Activated T-helper 1 cell treated with anti-CD3 and anti-CD28 coated beads, Interleukin-12 subunit alpha, Interleukin-12 subunit beta, Interleukin-2, Interleukin-4 antibody, amounts not matched to agents 30 ng/mL and 10 ng/mL and 1 ng/mL, durations not matched to agents 14 hours and 24 hours and 36 hours (primary cell): Measurements from ENCODE around the gene RPS6KA2. TPM values are rescaled to one million over a fixed set of nuclear protein-coding genes. Genes with fewer than 3 reads are reported as not detected.

Experiments
- DNase-seq: peaks from one replicate; pipeline ENCODE4 v3.0.0; 2021; ENCODE audit warnings: low spot score
- H3K27ac Mint-ChIP-seq: one replicate; pipeline ENCODE4 v1.8.0; 2021; ENCODE audit warnings: mild to moderate bottlenecking, mixed read lengths
- H3K27me3 Mint-ChIP-seq: one replicate; pipeline ENCODE4 v1.8.0; 2022; ENCODE audit warnings: mild to moderate bottlenecking, moderate library complexity, mixed read lengths; ENCODE audit not compliant: insufficient read depth
- H3K36me3 Mint-ChIP-seq: one replicate; pipeline ENCODE4 v1.8.0; 2021; ENCODE audit warnings: low read depth, mixed read lengths
- H3K4me1 Mint-ChIP-seq: one replicate; pipeline ENCODE4 v1.8.0; 2021; ENCODE audit warnings: low read depth, mixed read lengths
- H3K4me3 Mint-ChIP-seq: one replicate; pipeline ENCODE4 v1.8.0; 2021; ENCODE audit warnings: mild to moderate bottlenecking, moderate library complexity, mixed read lengths
- H3K9me3 Mint-ChIP-seq: one replicate; pipeline ENCODE4 v1.8.0; 2021; ENCODE audit warnings: mixed read lengths
- intact Hi-C: fragments of 100-400 bp; cut with micrococcal nuclease; formaldehyde crosslinking; loops from one replicate; pipeline ENCODE4 v1.15.1; 2024
- total RNA-seq: library from RNA; stranded (reverse); gene quantifications from 2 replicates; pipeline ENCODE4 v1.2.3, GENCODE V29; 2022

RPS6KA2 gene
- total RNA-seq, 1 donor from 2014 or later: 2.0 TPM

- peaks cover 1% of the 10 kb centered on the region for H3K27me3 Mint-ChIP-seq
- H3K36me3 Mint-ChIP-seq: peaks cover 5% of the 10 kb centered on the region
- no peak for DNase-seq
- intact Hi-C loops: no loop called here
- H3K27ac Mint-ChIP-seq: no peak overlapping the region
- no peak overlapping the region for H3K4me3 Mint-ChIP-seq
- peaks cover 10% of the 10 kb centered on the region for H3K4me1 Mint-ChIP-seq
- no peaks in the 10 kb centered on the region for H3K9me3 Mint-ChIP-seq
Observed at GRCh38 chr6:166493427-166494100, 133.5 kb downstream of the RPS6KA2 start.

- Mint-ChIP-seq H3K4me3 (no peak overlapping the region), H3K27ac (no peak overlapping the region), H3K4me1 (peaks cover 22% of the 10 kb centered on the region), H3K9me3 (peaks cover 11% of the 10 kb centered on the region), H3K27me3 (peaks cover 1% of the 10 kb centered on the region), H3K36me3 (peaks cover 13% of the 10 kb centered on the region)
- DNase-seq: no peak
- intact Hi-C loops: no loop called here
Observed at GRCh38 chr6:166492092-166492741, 134.8 kb downstream of the RPS6KA2 start.

GRCh38 chr6:166490671-166491500 lies 136.2 kb downstream of the RPS6KA2 start:
- Mint-ChIP-seq H3K9me3 (peaks cover 17% of the 10 kb centered on the region), H3K27me3 (peaks cover 1% of the 10 kb centered on the region), H3K36me3 (peaks cover 13% of the 10 kb centered on the region), H3K4me3 (no peak overlapping the region), H3K27ac (no peak overlapping the region), H3K4me1 (peaks cover 24% of the 10 kb centered on the region)
- intact Hi-C loops: no loop called here
- DNase-seq: no peak

- Mint-ChIP-seq H3K27me3 (peaks cover 1% of the 10 kb centered on the region), H3K36me3 (peaks cover 10% of the 10 kb centered on the region), H3K4me1 (peaks cover 14% of the 10 kb centered on the region), H3K9me3 (peaks cover 17% of the 10 kb centered on the region), H3K27ac (peak overlapping the region; percentile 48), H3K4me3 (peak overlapping the region; percentile 42)
- intact Hi-C loops: loop anchor here (2.0 kb wide), 1 partner anchor 71 kb away; no protein-coding TSS in a partner anchor
- DNase-seq: no peak
Observed at GRCh38 chr6:166489301-166490155, 137.5 kb downstream of the RPS6KA2 start.

GRCh38 chr6:166488701-166489100 lies 138.3 kb downstream of the RPS6KA2 start:
- Mint-ChIP-seq H3K36me3 (peaks cover 10% of the 10 kb centered on the region), H3K4me1 (peaks cover 14% of the 10 kb centered on the region), H3K27me3 (peaks cover 1% of the 10 kb centered on the region), H3K4me3 (no peak overlapping the region), H3K27ac (no peak overlapping the region), H3K9me3 (peaks cover 17% of the 10 kb centered on the region)
- DNase-seq: no peak
- intact Hi-C loops: loop anchor here (1.0 to 2.0 kb wide), 2 partner anchors 53 to 70 kb away; no protein-coding TSS in a partner anchor

DNA sequence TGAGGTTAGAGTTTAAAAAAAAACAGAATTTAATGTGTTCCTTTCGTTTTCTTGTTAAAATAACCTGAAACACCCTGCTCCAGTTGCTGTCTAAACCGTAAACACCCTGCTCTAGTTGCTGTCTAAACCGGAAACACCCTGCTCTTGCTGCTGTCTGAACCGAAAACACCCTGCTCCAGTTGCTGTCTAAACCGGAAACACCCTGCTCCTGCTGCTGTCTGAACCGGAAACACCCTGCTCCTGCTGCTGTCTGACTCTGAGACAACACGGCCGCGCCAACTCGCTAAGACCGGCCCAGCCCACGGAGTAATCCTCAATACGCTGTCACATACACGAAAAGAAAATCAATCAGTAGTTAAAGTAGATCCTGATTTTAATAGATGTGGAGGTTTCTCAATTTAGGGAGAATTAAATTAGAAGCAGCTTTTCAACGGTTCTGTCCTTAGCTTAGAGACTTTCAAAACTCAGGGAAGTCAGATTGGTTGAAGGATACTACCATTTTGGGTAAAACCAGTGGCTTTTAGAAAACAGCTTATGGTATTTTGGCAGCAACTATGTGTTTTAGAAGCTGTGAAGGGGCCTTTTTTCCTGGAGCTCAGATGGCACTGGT lies 138.9 kb downstream of the RPS6KA2 start:
- DNase-seq: peak; percentile 63
- intact Hi-C loops: loop anchor here (1.0 to 2.0 kb wide), 2 partner anchors 53 to 69 kb away; no protein-coding TSS in a partner anchor
- peaks cover 14% of the 10 kb centered on the region for H3K4me1 Mint-ChIP-seq
- peak overlapping the region; percentile 88 for H3K27ac Mint-ChIP-seq
- H3K27me3 Mint-ChIP-seq: peaks cover 1% of the 10 kb centered on the region
- peak overlapping the region; percentile 51 for H3K4me3 Mint-ChIP-seq
- H3K9me3 Mint-ChIP-seq: peaks cover 17% of the 10 kb centered on the region
- peaks cover 10% of the 10 kb centered on the region for H3K36me3 Mint-ChIP-seq

DNA sequence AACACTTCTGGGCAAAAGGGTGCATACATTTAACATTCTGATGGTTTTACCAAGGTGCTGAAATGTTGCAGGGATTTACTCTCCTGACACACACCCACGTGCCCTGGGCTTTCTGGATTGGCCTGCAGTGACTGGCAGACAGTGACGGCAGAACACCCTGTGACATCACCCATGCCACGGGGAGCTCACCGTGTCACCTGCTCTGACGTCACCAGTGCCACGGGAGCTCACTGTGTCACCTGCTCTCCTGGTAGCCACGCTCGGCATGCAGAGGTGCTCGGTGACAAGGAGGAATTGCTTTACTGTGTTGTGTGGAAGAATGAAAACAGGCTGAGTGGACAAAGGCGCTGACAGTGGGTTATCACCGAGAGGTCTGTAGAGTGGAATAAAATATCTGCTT lies 139.9 kb downstream of the RPS6KA2 start:
- Mint-ChIP-seq H3K4me1 (peaks cover 14% of the 10 kb centered on the region), H3K9me3 (peaks cover 17% of the 10 kb centered on the region), H3K27me3 (no peaks in the 10 kb centered on the region), H3K4me3 (no peak overlapping the region), H3K36me3 (peaks cover 12% of the 10 kb centered on the region), H3K27ac (peak overlapping the region; percentile 88)
- no peak for DNase-seq
- intact Hi-C loops: loop anchor here (1.0 kb wide), 1 partner anchor 140 kb away; the partner anchor contains the start of gene RPS6KA2

- no peak overlapping the region for H3K27ac Mint-ChIP-seq
- H3K36me3 Mint-ChIP-seq: peaks cover 12% of the 10 kb centered on the region
- no peak for DNase-seq
- H3K4me3 Mint-ChIP-seq: no peak overlapping the region
- H3K4me1 Mint-ChIP-seq: peaks cover 14% of the 10 kb centered on the region
- peaks cover 17% of the 10 kb centered on the region for H3K9me3 Mint-ChIP-seq
- intact Hi-C loops: no loop called here
- no peaks in the 10 kb centered on the region for H3K27me3 Mint-ChIP-seq
Observed at GRCh38 chr6:166486536-166486880, 140.5 kb downstream of the RPS6KA2 start.

DNA sequence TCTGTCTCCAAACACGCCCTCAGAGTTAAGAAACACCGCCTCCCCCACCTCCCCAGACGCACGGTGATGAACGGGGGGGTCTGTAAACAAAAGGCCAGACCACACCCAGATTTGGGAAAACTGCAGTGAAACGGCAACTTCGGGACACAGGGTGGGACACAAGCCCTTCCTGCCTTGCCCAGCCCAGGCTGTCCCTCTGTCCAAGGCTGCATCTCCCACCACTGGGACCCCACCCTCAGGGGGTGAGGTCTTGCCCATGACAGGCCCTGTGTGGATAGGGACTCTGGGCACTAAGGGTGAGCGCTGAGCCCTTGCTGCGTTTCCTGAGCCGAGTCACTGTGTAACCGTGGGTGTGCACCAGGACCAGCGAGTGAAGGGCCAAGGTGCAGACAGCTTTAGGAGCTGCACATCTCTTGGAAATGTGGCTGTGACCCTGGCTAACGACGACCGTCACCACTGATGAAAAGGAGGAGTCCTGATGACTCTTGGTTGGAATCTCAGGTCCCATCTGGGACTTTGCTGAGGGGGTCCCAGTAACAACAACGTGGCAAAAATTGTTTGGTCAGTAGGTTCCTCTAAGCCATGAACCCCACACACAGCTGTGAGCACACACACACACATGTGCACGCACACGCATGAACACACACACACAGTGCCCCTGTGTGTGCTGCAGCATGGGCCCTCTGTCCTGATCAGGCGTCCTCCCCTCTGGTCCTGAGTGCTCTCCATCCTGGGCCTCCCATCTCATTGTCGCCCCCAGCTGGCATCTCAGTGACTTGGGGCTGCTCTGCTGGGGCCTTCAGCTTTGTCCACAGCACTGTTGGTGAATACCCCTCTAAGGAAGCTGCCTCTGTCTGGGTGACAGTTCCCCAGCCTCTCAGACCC lies 141.2 kb downstream of the RPS6KA2 start:
- intact Hi-C loops: no loop called here
- no peak for DNase-seq

GRCh38 chr6:166484863-166485262 lies 142.2 kb downstream of the RPS6KA2 start:
- intact Hi-C loops: no loop called here
- no peak for DNase-seq
- Mint-ChIP-seq H3K9me3 (peaks cover 17% of the 10 kb centered on the region), H3K4me1 (peaks cover 14% of the 10 kb centered on the region), H3K36me3 (peaks cover 12% of the 10 kb centered on the region), H3K27me3 (no peaks in the 10 kb centered on the region), H3K27ac (no peak overlapping the region), H3K4me3 (no peak overlapping the region)

More for the DNA sequence above, 141.2 kb downstream of the RPS6KA2 start:
- peaks cover 12% of the 10 kb centered on the region for H3K36me3 Mint-ChIP-seq
- no peak overlapping the region for H3K27ac Mint-ChIP-seq
- H3K4me3 Mint-ChIP-seq: no peak overlapping the region
- peaks cover 14% of the 10 kb centered on the region for H3K4me1 Mint-ChIP-seq
- no peaks in the 10 kb centered on the region for H3K27me3 Mint-ChIP-seq
- H3K9me3 Mint-ChIP-seq: peaks cover 17% of the 10 kb centered on the region

DNA sequence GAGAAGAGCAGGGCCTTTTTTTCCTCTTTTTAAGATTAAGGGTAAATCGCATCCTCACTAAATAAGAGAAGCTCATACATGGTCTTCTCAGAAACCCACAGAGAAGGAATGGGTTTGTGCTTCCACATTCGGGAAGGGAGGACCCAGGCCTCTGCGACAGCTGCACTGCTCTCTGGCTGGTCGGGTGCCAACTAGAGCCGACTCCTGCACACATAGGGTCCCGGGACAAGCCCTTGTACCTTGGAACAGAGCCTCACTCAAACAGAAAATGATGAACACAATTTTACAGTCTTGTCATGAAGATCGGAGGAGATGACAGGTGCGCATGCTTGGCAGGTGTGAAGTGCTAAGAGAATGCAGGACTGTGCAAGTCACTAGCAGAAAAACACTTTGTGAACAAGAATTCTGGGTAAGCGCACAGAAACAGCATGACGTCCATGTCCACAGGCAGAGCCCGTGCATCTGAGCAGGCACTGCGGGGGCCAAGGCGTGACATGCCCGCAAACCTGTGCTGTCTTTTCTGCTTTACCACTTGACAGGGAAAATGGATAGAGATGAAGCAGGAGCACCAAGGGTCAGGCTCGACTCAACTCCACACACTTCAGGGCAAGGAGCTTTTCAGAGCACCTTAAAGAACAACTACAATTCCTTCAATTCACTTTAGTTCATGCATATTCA lies 143.3 kb downstream of the RPS6KA2 start:
- peaks cover 10% of the 10 kb centered on the region for H3K36me3 Mint-ChIP-seq
- no peak overlapping the region for H3K4me3 Mint-ChIP-seq
- peaks cover 14% of the 10 kb centered on the region for H3K4me1 Mint-ChIP-seq
- peaks cover 2% of the 10 kb centered on the region for H3K27me3 Mint-ChIP-seq
- DNase-seq: no peak
- H3K9me3 Mint-ChIP-seq: peaks cover 17% of the 10 kb centered on the region
- no peak overlapping the region for H3K27ac Mint-ChIP-seq
- intact Hi-C loops: no loop called here
